ENCODE measurements around the gene GIPC1. TPM values are rescaled to one million over a fixed set of nuclear protein-coding genes. Genes with fewer than 3 reads are reported as not detected.

The GIPC1 gene
- total and polyA plus RNA-seq, 9 of the 15 experiments (the other 6 are each of a cell fraction or from before 2014, with no cell fraction given) = 0.49 to 54.7 (median 24.8) TPM

- TF ChIP-seq HDAC2 (IDR thresholded peaks at IDR 0.05) = 0 out of 2 replicates have a peak, but pooled peaks have one; percentile 17
- no peak for TF ChIP-seq BHLHE40 (IDR thresholded peaks at IDR 0.05; ENCODE audit: low read length)
- no peak for TF ChIP-seq ZNF197 (CRISPR knock-in tag; IDR thresholded peaks at IDR 0.05; ENCODE audit: low read depth)
- TF ChIP-seq ZKSCAN3 (CRISPR knock-in tag; IDR thresholded peaks at IDR 0.05) = no peak
- 0 out of 2 replicates have a peak, but pooled peaks have one; percentile 9 for TF ChIP-seq ZNF592 (IDR thresholded peaks at IDR 0.05)
- TF ChIP-seq CREB5 (CRISPR knock-in tag; IDR thresholded peaks at IDR 0.05) = no peak
- no peak for TF ChIP-seq CC2D1A (IDR thresholded peaks at IDR 0.05)
- TF ChIP-seq FOXJ2 (tag; IDR thresholded peaks at IDR 0.05) = no peak
- TF ChIP-seq CREB3 (tag; conservative IDR thresholded peaks at IDR 0.05; ENCODE audit: low read depth) = no peak
- TF ChIP-seq ZBTB11 (CRISPR knock-in tag; IDR thresholded peaks at IDR 0.05) = no peak
- TF ChIP-seq DACH1 (IDR thresholded peaks at IDR 0.05; ENCODE audit: partially characterized antibody) = no peak
- TF ChIP-seq SMARCA5 (IDR thresholded peaks at IDR 0.05) = 0 out of 2 replicates have a peak, but pooled peaks have one; percentile 56
- TF ChIP-seq MEIS2 (IDR thresholded peaks at IDR 0.05; ENCODE audit: partially characterized antibody) = peak; percentile 43
- TF ChIP-seq EGR1 (conservative IDR thresholded peaks at IDR 0.05) = peak; percentile 86
- no peak for TF ChIP-seq ZNF766 (CRISPR knock-in tag; conservative IDR thresholded peaks at IDR 0.05)
- peak in 1 of 2 experiments; percentile 24; a peak in 1 of 4 replicates for TF ChIP-seq TRIM24 (IDR thresholded peaks at IDR 0.05)
- TF ChIP-seq FOSL1 (tag; conservative IDR thresholded peaks at IDR 0.05) = peak; percentile 85
These were observed 14.6 kb upstream of the GIPC1 start (continued) for GRCh38 chr19:14510311-14511228.

Data from K562 (cell line).